HepG2 (cell line): Measurements from ENCODE around the gene BCL2L2. TPM values are rescaled to one million over a fixed set of nuclear protein-coding genes. Genes with fewer than 3 reads are reported as not detected.

Experiments
- ELF3 ChIP-seq: IDR thresholded peaks from 2 replicates; pipeline ENCODE4 v1.6.1; 2016; ENCODE audit warnings: missing genetic modification reagents, missing compliant biosample characterization
- MAF1 ChIP-seq: sonication (generic); formaldehyde crosslinking; IDR thresholded peaks from 2 replicates; pipeline ENCODE4 v1.5.0; 2020; ENCODE audit warnings: missing genetic modification reagents, borderline replicate concordance
- NKX3-1 ChIP-seq: sonication (generic); formaldehyde crosslinking; IDR thresholded peaks from 2 replicates; pipeline ENCODE4 v1.5.0; 2020; ENCODE audit warnings: missing genetic modification reagents
- RBM22 ChIP-seq: fragments of 200-400 bp; formaldehyde crosslinking; optimal IDR thresholded peaks from 2 replicates; pipeline ENCODE3; 2017; ENCODE audit warnings: mild to moderate bottlenecking, low read length, moderate library complexity
- SALL1 ChIP-seq: sonication (generic); formaldehyde crosslinking; IDR thresholded peaks from 2 replicates; pipeline ENCODE4 v1.8.0; 2022; ENCODE audit warnings: mild to moderate bottlenecking, missing genetic modification reagents
- ZNF501 ChIP-seq: sonication (generic); formaldehyde crosslinking; IDR thresholded peaks from 2 replicates; pipeline ENCODE4 v1.5.1; 2020; ENCODE audit warnings: mild to moderate bottlenecking, moderate library complexity, missing genetic modification reagents
- ZNF773 ChIP-seq: sonication (generic); formaldehyde crosslinking; IDR thresholded peaks from 2 replicates; pipeline ENCODE4 v1.4.0; 2020; ENCODE audit warnings: missing genetic modification reagents, borderline replicate concordance
- polyA plus RNA-seq, 8 experiments: library from polyadenylated mRNA; depleted of rRNA in 3 of 8; stranded (reverse) in 7 of 8; unstranded in 1 of 8; fragments of >200 nt; fragmentation: Illumina TruSeq in 4 of 8; extraction: Trizol in 4 of 8; gene quantifications; 2 replicates each; pipeline versions ENCODE4 v1.2.1 to v1.2.3, GENCODE V29; 2011 to 2016; ENCODE audit warnings: low read depth in 4 of 8, missing spikeins in 1 of 8, mixed read lengths in 1 of 8; ENCODE audit not compliant: insufficient read depth in 1 of 8
- total RNA-seq, 5 experiments: library from RNA; depleted of rRNA; stranded (reverse); fragments of >200 nt; fragmentation: Illumina TruSeq; extraction: Trizol; gene quantifications; 2 replicates each; pipeline ENCODE4 v1.2.3, GENCODE V29; 2016; ENCODE audit warnings: low read depth in 1 of 5
- TF ChIP-seq, protein P1 (sequence below): sonication (generic); formaldehyde crosslinking; IDR thresholded peaks from 2 replicates; pipeline ENCODE4 v1.4.0; 2020; ENCODE audit warnings: missing genetic modification reagents
- TF ChIP-seq, protein P2 (sequence below): fragments of 450-650 bp; IDR thresholded peaks from 2 replicates; pipeline ENCODE4 v1.6.1; 2016

Gene BCL2L2
- total and polyA plus RNA-seq, 2 of the 13 experiments (the other 11 are each of a cell fraction or from before 2014, with no cell fraction given) = 28.1 to 49.8 TPM

GRCh38 chr14:23281247-23281646 lies 25.4 kb upstream of the BCL2L2 start (continued):
- TF ChIP-seq, protein P1, sequence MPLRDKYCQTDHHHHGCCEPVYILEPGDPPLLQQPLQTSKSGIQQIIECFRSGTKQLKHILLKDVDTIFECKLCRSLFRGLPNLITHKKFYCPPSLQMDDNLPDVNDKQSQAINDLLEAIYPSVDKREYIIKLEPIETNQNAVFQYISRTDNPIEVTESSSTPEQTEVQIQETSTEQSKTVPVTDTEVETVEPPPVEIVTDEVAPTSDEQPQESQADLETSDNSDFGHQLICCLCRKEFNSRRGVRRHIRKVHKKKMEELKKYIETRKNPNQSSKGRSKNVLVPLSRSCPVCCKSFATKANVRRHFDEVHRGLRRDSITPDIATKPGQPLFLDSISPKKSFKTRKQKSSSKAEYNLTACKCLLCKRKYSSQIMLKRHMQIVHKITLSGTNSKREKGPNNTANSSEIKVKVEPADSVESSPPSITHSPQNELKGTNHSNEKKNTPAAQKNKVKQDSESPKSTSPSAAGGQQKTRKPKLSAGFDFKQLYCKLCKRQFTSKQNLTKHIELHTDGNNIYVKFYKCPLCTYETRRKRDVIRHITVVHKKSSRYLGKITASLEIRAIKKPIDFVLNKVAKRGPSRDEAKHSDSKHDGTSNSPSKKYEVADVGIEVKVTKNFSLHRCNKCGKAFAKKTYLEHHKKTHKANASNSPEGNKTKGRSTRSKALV (CRISPR knock-in tag) = no peak
- TF ChIP-seq SALL1 (CRISPR knock-in tag) = no peak
- no peak for TF ChIP-seq NKX3-1 (CRISPR knock-in tag)
- TF ChIP-seq, protein P2, sequence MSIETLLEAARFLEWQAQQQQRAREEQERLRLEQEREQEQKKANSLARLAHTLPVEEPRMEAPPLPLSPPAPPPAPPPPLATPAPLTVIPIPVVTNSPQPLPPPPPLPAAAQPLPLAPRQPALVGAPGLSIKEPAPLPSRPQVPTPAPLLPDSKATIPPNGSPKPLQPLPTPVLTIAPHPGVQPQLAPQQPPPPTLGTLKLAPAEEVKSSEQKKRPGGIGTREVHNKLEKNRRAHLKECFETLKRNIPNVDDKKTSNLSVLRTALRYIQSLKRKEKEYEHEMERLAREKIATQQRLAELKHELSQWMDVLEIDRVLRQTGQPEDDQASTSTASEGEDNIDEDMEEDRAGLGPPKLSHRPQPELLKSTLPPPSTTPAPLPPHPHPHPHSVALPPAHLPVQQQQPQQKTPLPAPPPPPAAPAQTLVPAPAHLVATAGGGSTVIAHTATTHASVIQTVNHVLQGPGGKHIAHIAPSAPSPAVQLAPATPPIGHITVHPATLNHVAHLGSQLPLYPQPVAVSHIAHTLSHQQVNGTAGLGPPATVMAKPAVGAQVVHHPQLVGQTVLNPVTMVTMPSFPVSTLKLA = no peak
- no peak for TF ChIP-seq ZNF773 (CRISPR knock-in tag)
- TF ChIP-seq MAF1 (CRISPR knock-in tag) = no peak
- TF ChIP-seq ZNF501 (CRISPR knock-in tag) = no peak
- no peak for TF ChIP-seq ELF3 (CRISPR knock-in tag)
- TF ChIP-seq RBM22 = peak; percentile 42
